ENCODE measurements around the gene TGM3.

The TGM3 gene

DNA sequence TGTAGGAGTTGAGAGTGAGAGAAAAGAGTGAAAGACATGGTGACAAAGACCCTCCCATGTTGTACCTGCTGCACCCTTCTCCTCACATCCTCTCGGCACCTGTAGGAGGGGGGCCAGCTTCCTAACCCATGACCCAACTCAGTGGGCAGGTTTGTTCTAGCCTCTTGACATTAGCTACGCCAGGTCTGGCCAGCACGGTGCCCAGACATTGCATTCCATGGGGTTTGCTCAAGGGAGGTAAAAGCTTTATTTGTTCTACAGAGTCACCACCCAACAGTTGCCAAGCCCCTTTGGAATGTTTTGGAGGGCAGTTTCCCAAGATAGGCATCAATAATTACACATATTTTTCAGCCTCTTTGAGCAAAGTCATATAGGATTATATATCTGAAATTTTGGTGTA, 62.2 kb downstream of the TGM3 start:
- DNase-seq (ENCODE audit: low read depth), result no peak
- TF ChIP-seq, protein P1, sequence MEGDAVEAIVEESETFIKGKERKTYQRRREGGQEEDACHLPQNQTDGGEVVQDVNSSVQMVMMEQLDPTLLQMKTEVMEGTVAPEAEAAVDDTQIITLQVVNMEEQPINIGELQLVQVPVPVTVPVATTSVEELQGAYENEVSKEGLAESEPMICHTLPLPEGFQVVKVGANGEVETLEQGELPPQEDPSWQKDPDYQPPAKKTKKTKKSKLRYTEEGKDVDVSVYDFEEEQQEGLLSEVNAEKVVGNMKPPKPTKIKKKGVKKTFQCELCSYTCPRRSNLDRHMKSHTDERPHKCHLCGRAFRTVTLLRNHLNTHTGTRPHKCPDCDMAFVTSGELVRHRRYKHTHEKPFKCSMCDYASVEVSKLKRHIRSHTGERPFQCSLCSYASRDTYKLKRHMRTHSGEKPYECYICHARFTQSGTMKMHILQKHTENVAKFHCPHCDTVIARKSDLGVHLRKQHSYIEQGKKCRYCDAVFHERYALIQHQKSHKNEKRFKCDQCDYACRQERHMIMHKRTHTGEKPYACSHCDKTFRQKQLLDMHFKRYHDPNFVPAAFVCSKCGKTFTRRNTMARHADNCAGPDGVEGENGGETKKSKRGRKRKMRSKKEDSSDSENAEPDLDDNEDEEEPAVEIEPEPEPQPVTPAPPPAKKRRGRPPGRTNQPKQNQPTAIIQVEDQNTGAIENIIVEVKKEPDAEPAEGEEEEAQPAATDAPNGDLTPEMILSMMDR (conservative IDR thresholded peaks at IDR 0.05; ENCODE audit: low read depth, low read length), result no peak
- H3K4me3 ChIP-seq (ENCODE audit: low read length), result no peak overlapping the region

DNA sequence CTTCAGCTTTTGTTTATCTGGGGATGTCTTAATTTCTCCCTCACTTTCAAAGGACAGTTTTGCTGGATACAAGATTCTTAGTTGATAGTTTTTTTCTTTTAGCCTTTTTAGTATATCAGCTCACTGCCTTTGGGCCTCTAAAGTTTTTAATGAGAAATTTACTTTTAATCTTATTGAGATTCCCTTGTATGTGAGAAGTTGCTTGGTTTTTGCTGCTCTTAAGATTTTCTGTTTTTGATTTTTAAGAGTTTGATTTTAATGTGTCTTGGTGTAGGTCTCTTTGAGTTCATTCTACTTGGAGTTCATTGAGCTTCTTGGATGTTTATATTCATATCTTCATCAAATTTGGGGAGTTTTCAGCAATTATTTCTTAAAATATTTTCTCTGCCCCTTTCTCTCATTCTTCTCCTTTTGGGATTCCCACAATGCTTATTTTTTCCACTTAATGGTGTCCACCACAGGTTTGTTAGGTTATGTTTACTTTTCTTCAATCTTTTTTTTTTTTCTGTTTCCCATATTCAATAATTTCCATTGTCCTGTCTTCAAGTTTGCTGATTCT, 65.3 kb downstream of the TGM3 start:
- H3K4me3 ChIP-seq (ENCODE audit: low read length), result no peak overlapping the region
- no peak for DNase-seq (ENCODE audit: low read depth)
- TF ChIP-seq, protein P1 (conservative IDR thresholded peaks at IDR 0.05; ENCODE audit: low read depth, low read length), result no peak

DNA sequence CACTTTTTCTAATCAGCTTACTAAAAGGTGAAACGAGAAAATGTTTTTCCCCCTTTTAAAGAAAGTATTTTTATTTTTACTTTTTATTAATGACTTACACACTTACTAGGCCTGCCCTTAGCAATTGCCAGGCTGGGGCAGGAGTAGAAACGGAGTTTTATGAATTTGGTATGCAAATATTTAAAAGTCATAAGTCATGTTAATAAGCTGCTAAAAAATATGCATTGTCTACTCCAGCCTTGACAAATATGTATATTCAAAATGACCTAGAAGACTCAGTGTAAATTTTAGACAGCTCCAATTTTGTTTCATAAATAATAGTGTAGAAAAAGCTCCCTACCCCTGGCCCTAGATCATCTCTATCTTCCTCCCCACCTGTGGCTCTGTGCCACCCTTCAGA, 67.4 kb downstream of the TGM3 start:
- TF ChIP-seq, protein P1 (conservative IDR thresholded peaks at IDR 0.05; ENCODE audit: low read depth, low read length), result no peak
- H3K4me3 ChIP-seq (ENCODE audit: low read length), result no peak overlapping the region
- no peak for DNase-seq (ENCODE audit: low read depth)

DNA sequence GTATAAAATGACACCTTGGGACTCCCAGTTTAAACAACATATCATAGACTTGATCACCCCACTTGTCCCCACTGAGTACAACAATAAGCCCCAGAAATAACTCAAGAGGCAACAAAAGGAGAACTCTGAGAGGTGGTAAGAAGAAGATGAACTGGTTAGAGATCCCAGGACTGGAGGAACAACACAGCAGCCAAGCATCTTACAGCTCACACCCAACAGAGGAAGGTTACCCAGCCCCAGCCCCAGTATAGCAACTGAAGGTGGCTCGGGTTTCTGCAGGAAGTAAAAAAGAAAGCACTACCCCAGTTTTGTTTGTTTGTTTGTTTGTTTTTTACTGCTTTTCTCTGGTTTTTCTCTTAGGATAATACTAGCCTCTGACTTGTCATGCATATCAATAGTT, 67.8 kb downstream of the TGM3 start:
- no peak overlapping the region for H3K4me3 ChIP-seq (ENCODE audit: low read length)
- DNase-seq (ENCODE audit: low read depth), result no peak
- TF ChIP-seq, protein P1 (conservative IDR thresholded peaks at IDR 0.05; ENCODE audit: low read depth, low read length), result no peak

DNA sequence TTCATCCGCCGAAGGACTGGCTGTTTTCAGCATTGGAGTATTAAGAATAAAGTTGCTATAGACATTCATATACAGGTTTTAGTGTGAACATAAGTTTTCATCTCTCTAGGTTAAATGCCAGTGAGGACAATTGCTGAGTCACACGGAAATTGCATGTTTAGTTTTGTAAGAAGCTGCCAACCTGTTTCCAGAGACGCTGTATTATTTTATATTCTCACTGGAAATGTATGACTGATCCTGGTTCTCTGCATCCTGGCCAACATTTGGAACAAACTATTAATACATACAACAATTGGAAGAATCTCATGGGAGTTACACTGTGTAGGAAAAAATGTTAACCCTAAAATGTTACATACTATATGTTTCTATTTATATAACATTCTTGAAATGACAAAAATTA, 68.2 kb downstream of the TGM3 start:
- DNase-seq (ENCODE audit: low read depth), result no peak
- TF ChIP-seq, protein P1 (conservative IDR thresholded peaks at IDR 0.05; ENCODE audit: low read depth, low read length), result no peak
- no peak overlapping the region for H3K4me3 ChIP-seq (ENCODE audit: low read length)

DNA sequence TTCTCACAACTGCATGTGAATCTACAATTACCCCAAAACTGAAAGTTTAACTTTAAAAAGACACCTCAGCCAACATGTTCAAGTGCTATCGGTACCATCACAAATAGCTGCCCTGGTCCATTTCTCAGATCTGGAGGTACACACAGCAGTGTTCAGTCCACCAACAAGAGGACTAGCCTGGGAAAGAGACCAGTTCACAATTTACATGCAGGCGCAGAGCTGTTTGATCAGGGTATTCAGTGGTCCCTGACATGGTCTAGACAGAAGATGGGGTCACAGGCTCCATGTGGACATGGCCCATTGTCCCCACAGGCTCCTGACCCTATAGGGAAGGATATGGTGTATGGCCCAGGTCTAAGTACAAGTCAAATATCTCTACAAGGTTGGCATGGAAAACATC, 69.3 kb downstream of the TGM3 start:
- DNase-seq (ENCODE audit: low read depth), result no peak
- TF ChIP-seq, protein P1 (conservative IDR thresholded peaks at IDR 0.05; ENCODE audit: low read depth, low read length), result no peak
- H3K4me3 ChIP-seq (ENCODE audit: low read length), result no peak overlapping the region

DNA sequence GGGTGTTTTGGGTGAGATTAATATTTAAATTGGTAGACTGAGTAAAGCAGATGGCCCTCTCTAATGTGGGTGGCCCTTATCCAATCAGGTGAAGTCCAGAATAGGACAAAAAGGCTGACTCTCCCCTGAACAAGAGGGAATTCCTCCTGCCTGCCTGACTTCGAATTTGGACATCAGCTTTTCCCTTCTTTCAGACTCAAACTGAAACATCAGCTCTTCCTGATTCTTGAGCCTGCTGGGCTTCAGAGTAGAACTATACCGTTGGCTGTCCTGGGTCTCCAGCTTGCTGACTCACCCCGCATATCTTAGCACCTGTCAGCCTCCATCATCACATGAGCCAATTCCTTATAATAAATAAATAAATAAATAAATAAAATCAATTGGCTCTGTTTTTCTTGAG, 69.9 kb downstream of the TGM3 start:
- TF ChIP-seq, protein P1 (conservative IDR thresholded peaks at IDR 0.05; ENCODE audit: low read depth, low read length), result no peak
- DNase-seq (ENCODE audit: low read depth), result no peak
- no peak overlapping the region for H3K4me3 ChIP-seq (ENCODE audit: low read length)

Data from retinal pigment epithelial cell (primary cell).